Neural cell (in vitro differentiated cells): ENCODE measurements around the gene HEXD. TPM values are rescaled to one million over a fixed set of nuclear protein-coding genes. Genes with fewer than 3 reads are reported as not detected.

Experiments used
- H2AFZ ChIP-seq: fragments of 200-600, 300-800 bp; sonication (generic), shearing (Covaris generic); 2 replicates; pipeline ENCODE4 v1.6.0; 2014; ENCODE audit warnings: low read depth, mild to moderate bottlenecking, antibody characterized with exemption, low read length, moderate library complexity
- H3F3A ChIP-seq: fragments of 200-600 bp; shearing (Covaris generic); 2 replicates; pipeline ENCODE4 v1.6.1; 2016; ENCODE audit warnings: mild to moderate bottlenecking, moderate library complexity, mixed read lengths, antibody characterized with exemption, low read length; ENCODE audit not compliant: insufficient read depth, poor library complexity, severe bottlenecking
- H3K27ac ChIP-seq: fragments of 200-600, 300-800 bp; sonication (generic), shearing (Covaris generic); 2 replicates; pipeline ENCODE4 v1.5.1; 2014; ENCODE audit warnings: mild to moderate bottlenecking, low read length, moderate library complexity
- H3K27me3 ChIP-seq: fragments of 300-800, 200-600 bp; sonication (generic), shearing (Covaris generic); 2 replicates; pipeline ENCODE4 v1.6.0; 2014; ENCODE audit warnings: mild to moderate bottlenecking, low read depth, low read length, moderate library complexity; ENCODE audit not compliant: insufficient read depth
- H3K36me3 ChIP-seq: fragments of 300-800, 200-600 bp; sonication (generic), shearing (Covaris generic); 2 replicates; pipeline ENCODE4 v1.5.1; 2014; ENCODE audit warnings: mild to moderate bottlenecking, antibody characterized with exemption, low read length, moderate library complexity; ENCODE audit not compliant: insufficient read depth
- H3K4me2 ChIP-seq: fragments of 300-800, 200-600 bp; sonication (generic), shearing (Covaris generic); 2 replicates; pipeline ENCODE4 v1.6.0; 2014; ENCODE audit warnings: mild to moderate bottlenecking, low read length
- H3K4me3 ChIP-seq: fragments of 300-800, 200-600 bp; sonication (generic), shearing (Covaris generic); 2 replicates; pipeline ENCODE4 v1.5.1; 2014; ENCODE audit warnings: mild to moderate bottlenecking, low read length, moderate library complexity
- H3K79me2 ChIP-seq: fragments of 200-600 bp; shearing (Covaris generic); replicated peaks from 2 replicates; pipeline ENCODE4 v1.6.0; 2014; ENCODE audit warnings: mild to moderate bottlenecking, low read length, moderate library complexity; ENCODE audit not compliant: insufficient read depth
- H3K9ac ChIP-seq: fragments of 300-800, 200-600 bp; sonication (generic), shearing (Covaris generic); 2 replicates; pipeline ENCODE4 v1.6.1; 2016; ENCODE audit warnings: mild to moderate bottlenecking, low read length, mixed read lengths
- H3K9me2 ChIP-seq: fragments of 200-600 bp; shearing (Covaris generic); 2 replicates; pipeline ENCODE4 v1.6.1; 2016; ENCODE audit warnings: mild to moderate bottlenecking, low read length, mixed read lengths; ENCODE audit not compliant: insufficient read depth
- H3K9me3 ChIP-seq: fragments of 200-600, 300-800 bp; sonication (generic), shearing (Covaris generic); 2 replicates; pipeline ENCODE4 v1.6.1; 2016; ENCODE audit warnings: mild to moderate bottlenecking, mixed run types, low read length, moderate library complexity, mixed read lengths
- H4K20me1 ChIP-seq: fragments of 200-600 bp; shearing (Covaris generic); 2 replicates; pipeline ENCODE4 v1.6.1; 2016; ENCODE audit warnings: mild to moderate bottlenecking, mixed run types; ENCODE audit not compliant: insufficient read depth
- EP300 ChIP-seq: fragments of 450-650 bp; conservative IDR thresholded peaks from 2 replicates; pipeline ENCODE4 v1.6.1; 2014; ENCODE audit warnings: antibody characterized with exemption, mild to moderate bottlenecking, moderate library complexity; ENCODE audit not compliant: poor library complexity, severe bottlenecking
- EZH2 ChIP-seq: fragments of 200-600, 300-800 bp; shearing (Covaris generic), sonication (generic); IDR thresholded peaks from 2 replicates; pipeline ENCODE4 v1.6.1; 2014; ENCODE audit warnings: antibody characterized with exemption, low read length, borderline replicate concordance, mild to moderate bottlenecking; ENCODE audit not compliant: insufficient read depth, poor library complexity, severe bottlenecking
- MXI1 ChIP-seq: fragments of 450-650 bp; conservative IDR thresholded peaks from 2 replicates; pipeline ENCODE4 v1.6.1; 2014; ENCODE audit warnings: antibody characterized with exemption, mild to moderate bottlenecking; ENCODE audit not compliant: poor library complexity, severe bottlenecking
- POLR2AphosphoS5 ChIP-seq: IDR thresholded peaks from 2 replicates; pipeline ENCODE4 v1.6.1; 2012
- RAD21 ChIP-seq: fragments of 450-650 bp; conservative IDR thresholded peaks from 2 replicates; pipeline ENCODE4 v1.6.1; 2014; ENCODE audit warnings: antibody characterized with exemption, mild to moderate bottlenecking, moderate library complexity
- SMC3 ChIP-seq: fragments of 450-650 bp; conservative IDR thresholded peaks from 2 replicates; pipeline ENCODE4 v1.6.1; 2014; ENCODE audit warnings: antibody characterized with exemption, mild to moderate bottlenecking, moderate library complexity; ENCODE audit not compliant: poor library complexity
- TAF1 ChIP-seq: IDR thresholded peaks from 2 replicates; pipeline ENCODE4 v1.6.1; 2012; ENCODE audit warnings: low read depth
- polyA plus RNA-seq: library from polyadenylated mRNA; depleted of rRNA; stranded (reverse); fragments of >200 nt; gene quantifications from 2 replicates; pipeline ENCODE4 v1.2.3, GENCODE V29; 2014
- TF ChIP-seq, protein P1 (sequence below): IDR thresholded peaks from 2 replicates; pipeline ENCODE4 v1.6.1; 2012; ENCODE audit warnings: borderline replicate concordance
- TF ChIP-seq, protein P2 (sequence below): fragments of 450-650 bp; IDR thresholded peaks from 2 replicates; pipeline ENCODE4 v1.5.1; 2014; ENCODE audit warnings: antibody characterized with exemption, mild to moderate bottlenecking, moderate library complexity; ENCODE audit not compliant: poor library complexity, severe bottlenecking

HEXD gene
- polyA plus RNA-seq, 1 donor from 2014 or later = 72.8 TPM

DNA sequence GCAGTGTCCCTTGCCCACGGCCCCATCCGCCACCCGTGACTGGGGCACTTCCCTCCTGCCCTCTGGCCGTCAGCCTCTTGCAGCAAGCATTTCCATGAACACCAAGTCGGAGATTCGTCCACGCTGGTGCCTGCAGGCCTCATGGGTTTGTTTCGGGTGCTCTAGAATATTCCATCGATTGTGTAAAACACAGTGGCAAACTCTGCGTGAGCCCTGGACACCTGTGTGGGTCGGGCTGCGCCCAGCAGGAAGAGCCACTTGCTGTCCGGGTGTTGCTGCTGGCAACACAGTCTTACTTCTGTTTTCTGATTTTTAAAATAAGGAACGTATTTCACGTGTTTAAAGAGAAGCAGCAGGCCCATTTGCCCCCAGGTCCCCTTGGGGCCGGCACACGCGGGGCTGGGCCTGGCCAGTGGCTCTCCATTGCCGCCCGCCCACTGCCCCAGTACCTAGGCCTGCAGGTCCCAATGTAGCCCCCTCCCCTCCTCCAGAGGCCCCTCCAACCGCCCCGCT lies 22.4 kb downstream of the HEXD start:
- H3K4me2 ChIP-seq = no peak overlapping the region
- H2AFZ ChIP-seq = no peak overlapping the region
- TF ChIP-seq, protein P1, sequence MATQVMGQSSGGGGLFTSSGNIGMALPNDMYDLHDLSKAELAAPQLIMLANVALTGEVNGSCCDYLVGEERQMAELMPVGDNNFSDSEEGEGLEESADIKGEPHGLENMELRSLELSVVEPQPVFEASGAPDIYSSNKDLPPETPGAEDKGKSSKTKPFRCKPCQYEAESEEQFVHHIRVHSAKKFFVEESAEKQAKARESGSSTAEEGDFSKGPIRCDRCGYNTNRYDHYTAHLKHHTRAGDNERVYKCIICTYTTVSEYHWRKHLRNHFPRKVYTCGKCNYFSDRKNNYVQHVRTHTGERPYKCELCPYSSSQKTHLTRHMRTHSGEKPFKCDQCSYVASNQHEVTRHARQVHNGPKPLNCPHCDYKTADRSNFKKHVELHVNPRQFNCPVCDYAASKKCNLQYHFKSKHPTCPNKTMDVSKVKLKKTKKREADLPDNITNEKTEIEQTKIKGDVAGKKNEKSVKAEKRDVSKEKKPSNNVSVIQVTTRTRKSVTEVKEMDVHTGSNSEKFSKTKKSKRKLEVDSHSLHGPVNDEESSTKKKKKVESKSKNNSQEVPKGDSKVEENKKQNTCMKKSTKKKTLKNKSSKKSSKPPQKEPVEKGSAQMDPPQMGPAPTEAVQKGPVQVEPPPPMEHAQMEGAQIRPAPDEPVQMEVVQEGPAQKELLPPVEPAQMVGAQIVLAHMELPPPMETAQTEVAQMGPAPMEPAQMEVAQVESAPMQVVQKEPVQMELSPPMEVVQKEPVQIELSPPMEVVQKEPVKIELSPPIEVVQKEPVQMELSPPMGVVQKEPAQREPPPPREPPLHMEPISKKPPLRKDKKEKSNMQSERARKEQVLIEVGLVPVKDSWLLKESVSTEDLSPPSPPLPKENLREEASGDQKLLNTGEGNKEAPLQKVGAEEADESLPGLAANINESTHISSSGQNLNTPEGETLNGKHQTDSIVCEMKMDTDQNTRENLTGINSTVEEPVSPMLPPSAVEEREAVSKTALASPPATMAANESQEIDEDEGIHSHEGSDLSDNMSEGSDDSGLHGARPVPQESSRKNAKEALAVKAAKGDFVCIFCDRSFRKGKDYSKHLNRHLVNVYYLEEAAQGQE = no peak
- TF ChIP-seq RAD21 (no peak), TAF1 (no peak), MXI1 (no peak), SMC3 (no peak), POLR2AphosphoS5 (no peak), EP300 (no peak), EZH2 (no peak)
- TF ChIP-seq, protein P2, sequence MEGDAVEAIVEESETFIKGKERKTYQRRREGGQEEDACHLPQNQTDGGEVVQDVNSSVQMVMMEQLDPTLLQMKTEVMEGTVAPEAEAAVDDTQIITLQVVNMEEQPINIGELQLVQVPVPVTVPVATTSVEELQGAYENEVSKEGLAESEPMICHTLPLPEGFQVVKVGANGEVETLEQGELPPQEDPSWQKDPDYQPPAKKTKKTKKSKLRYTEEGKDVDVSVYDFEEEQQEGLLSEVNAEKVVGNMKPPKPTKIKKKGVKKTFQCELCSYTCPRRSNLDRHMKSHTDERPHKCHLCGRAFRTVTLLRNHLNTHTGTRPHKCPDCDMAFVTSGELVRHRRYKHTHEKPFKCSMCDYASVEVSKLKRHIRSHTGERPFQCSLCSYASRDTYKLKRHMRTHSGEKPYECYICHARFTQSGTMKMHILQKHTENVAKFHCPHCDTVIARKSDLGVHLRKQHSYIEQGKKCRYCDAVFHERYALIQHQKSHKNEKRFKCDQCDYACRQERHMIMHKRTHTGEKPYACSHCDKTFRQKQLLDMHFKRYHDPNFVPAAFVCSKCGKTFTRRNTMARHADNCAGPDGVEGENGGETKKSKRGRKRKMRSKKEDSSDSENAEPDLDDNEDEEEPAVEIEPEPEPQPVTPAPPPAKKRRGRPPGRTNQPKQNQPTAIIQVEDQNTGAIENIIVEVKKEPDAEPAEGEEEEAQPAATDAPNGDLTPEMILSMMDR = no peak
- no peak overlapping the region for H3K27ac ChIP-seq
- no peak overlapping the region for H3K4me3 ChIP-seq
- no peaks in the 10 kb centered on the region for H3K27me3 ChIP-seq
- no peaks in the 10 kb centered on the region for H3F3A ChIP-seq
- H4K20me1 ChIP-seq = no peaks in the 10 kb centered on the region
- no peak overlapping the region for H3K9ac ChIP-seq
- no peaks in the 10 kb centered on the region for H3K79me2 ChIP-seq
- no peaks in the 10 kb centered on the region for H3K9me3 ChIP-seq
- no peaks in the 10 kb centered on the region for H3K9me2 ChIP-seq
- no peaks in the 10 kb centered on the region for H3K36me3 ChIP-seq

DNA sequence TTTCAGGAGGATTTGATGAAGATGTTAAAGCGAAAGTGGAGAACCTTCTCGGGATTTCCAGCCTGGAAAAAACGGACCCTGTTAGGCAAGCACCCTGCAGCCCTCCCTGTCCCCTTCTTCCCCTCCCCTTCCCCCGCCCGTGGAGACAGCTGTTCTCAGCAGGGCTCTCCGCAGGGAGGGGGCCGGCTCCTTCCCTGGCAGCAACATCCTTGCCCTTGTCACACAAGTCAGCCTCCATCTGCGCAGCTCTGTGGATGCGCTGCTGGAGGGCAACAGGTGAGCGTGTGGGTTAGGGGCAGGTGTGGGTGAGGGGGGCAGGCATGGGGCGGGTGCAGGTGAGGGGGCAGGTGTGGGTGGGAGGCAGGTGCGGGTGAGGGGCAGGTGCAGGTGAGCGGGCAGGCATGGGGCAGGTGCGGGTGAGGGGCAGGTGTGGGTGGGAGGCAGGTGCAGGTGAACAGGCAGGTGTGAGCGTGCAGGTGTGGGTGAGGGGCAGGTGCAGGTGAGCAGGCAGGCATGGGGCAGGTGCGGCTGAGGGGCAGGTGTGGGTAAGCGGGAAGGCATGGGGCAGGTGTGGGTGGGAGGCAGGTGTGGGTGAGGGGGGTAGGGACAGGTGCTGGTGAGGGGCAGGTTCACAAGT lies 23.0 kb downstream of the HEXD start:
- H3K9me3 ChIP-seq = no peaks in the 10 kb centered on the region
- H3K27ac ChIP-seq = no peak overlapping the region
- no peaks in the 10 kb centered on the region for H4K20me1 ChIP-seq

More for the DNA sequence above, 23.0 kb downstream of the HEXD start:
- Histone ChIP-seq H3K27me3 (no peaks in the 10 kb centered on the region), H3K4me3 (no peak overlapping the region), H3K4me2 (no peak overlapping the region), H3K9me2 (no peaks in the 10 kb centered on the region), H2AFZ (no peak overlapping the region), H3F3A (no peaks in the 10 kb centered on the region), H3K79me2 (no peaks in the 10 kb centered on the region), H3K9ac (no peak overlapping the region), H3K36me3 (no peaks in the 10 kb centered on the region)
- TF ChIP-seq EP300 (no peak), EZH2 (no peak), MXI1 (no peak), TAF1 (no peak), RAD21 (no peak), POLR2AphosphoS5 (no peak), SMC3 (no peak)
- TF ChIP-seq, protein P2 = no peak
- TF ChIP-seq, protein P1 = no peak
